ENCODE measurements around the gene FAM120A. TPM values are rescaled to one million over a fixed set of nuclear protein-coding genes. Genes with fewer than 3 reads are reported as not detected.

Gene FAM120A
- total and polyA plus RNA-seq, 2 of the 13 experiments (the other 11 are each of a cell fraction or from before 2014, with no cell fraction given) = 41.3 to 44.4 TPM

- DNase-seq (ENCODE audit: low spot score) (no peak), FAIRE-seq (no peak), ATAC-seq (no peak)
- no TSS peak for BruUV-seq (replicated peaks)
- no peak overlapping the region for H3K4me2 ChIP-seq (ENCODE audit: low read depth, low read length)
- H3K36me3 ChIP-seq (replicated peaks in 1 of 2; ENCODE audit: control insufficient read depth in 1 of 2, insufficient read depth in 2 of 2, low read length in 2 of 2) = peaks cover 14 to 57% of the 10 kb centered on the region in 2 experiments
- ChIA-PET CTCF (ENCODE audit: low intra/inter-chr PET ratio, low total read pairs) (no interaction called here), POLR2A (no interaction called here)
- no peak overlapping the region for H2AFZ ChIP-seq (ENCODE audit: low read length)
- H3K4me3 ChIP-seq (replicated peaks in 1 of 3; ENCODE audit: insufficient read depth in 1 of 3, low read depth in 2 of 3, low read length in 3 of 3) = no peak overlapping the region
- H3K9me3 ChIP-seq (ENCODE audit: low read length) = no peaks in the 10 kb centered on the region
- intact Hi-C loops (cut with micrococcal nuclease; ENCODE audit: unreplicated experiment) (loop anchor here (5.0 kb wide), 1 partner anchor 72 kb away; no protein-coding TSS in a partner anchor), in situ Hi-C loops (cut with HindIII; ENCODE audit: extremely low pct_ligation_motif_present, low pct_unique_long_range_greater_than_20kb) (no loop called here)
- no peaks in the 10 kb centered on the region for H3K4me1 ChIP-seq (ENCODE audit: insufficient read depth, low read length)
- peaks cover 45% of the 10 kb centered on the region for H3K79me2 ChIP-seq (ENCODE audit: insufficient read depth, low read length)
- H3K9ac ChIP-seq (ENCODE audit: insufficient read depth, low read depth, low read length) = no peak overlapping the region
- 100% methylated on average over 4 of the region's 4 CpGs for WGBS (ENCODE audit: low lambda C conversion rate)
- H3K27me3 ChIP-seq (ENCODE audit: control insufficient read depth in 1 of 2, insufficient read depth in 2 of 2, low read length in 2 of 2) = no peaks in the 10 kb centered on the region
- H4K20me1 ChIP-seq (ENCODE audit: insufficient read depth, low read length) = no peaks in the 10 kb centered on the region; the same call in 1 of the 2 replicates
- H3K27ac ChIP-seq (ENCODE audit: extremely low read length, insufficient read depth, low read length) = no peak overlapping the region
- TF ChIP-seq ELF1 (CRISPR knock-in tag; IDR thresholded peaks at IDR 0.05) (no peak), ZNF20 (CRISPR knock-in tag; IDR thresholded peaks at IDR 0.05) (no peak), HMGXB3 (CRISPR knock-in tag; IDR thresholded peaks at IDR 0.05; ENCODE audit: borderline replicate concordance) (no peak), ZNF326 (CRISPR knock-in tag; IDR thresholded peaks at IDR 0.05; ENCODE audit: borderline replicate concordance) (no peak), MIER3 (CRISPR knock-in tag; IDR thresholded peaks at IDR 0.05; ENCODE audit: borderline replicate concordance) (no peak), ZNF281 (CRISPR knock-in tag; IDR thresholded peaks at IDR 0.05; ENCODE audit: borderline replicate concordance) (no peak), ZNF770 (CRISPR knock-in tag; IDR thresholded peaks at IDR 0.05) (no peak), IRX3 (CRISPR knock-in tag; IDR thresholded peaks at IDR 0.05; ENCODE audit: borderline replicate concordance, low read depth) (no peak), NCOR1 (IDR thresholded peaks at IDR 0.05; ENCODE audit: borderline replicate concordance, low read length) (no peak), BHLHE40 (IDR thresholded peaks at IDR 0.05; ENCODE audit: low read length) (no peak)
- TF ChIP-seq, protein P1, sequence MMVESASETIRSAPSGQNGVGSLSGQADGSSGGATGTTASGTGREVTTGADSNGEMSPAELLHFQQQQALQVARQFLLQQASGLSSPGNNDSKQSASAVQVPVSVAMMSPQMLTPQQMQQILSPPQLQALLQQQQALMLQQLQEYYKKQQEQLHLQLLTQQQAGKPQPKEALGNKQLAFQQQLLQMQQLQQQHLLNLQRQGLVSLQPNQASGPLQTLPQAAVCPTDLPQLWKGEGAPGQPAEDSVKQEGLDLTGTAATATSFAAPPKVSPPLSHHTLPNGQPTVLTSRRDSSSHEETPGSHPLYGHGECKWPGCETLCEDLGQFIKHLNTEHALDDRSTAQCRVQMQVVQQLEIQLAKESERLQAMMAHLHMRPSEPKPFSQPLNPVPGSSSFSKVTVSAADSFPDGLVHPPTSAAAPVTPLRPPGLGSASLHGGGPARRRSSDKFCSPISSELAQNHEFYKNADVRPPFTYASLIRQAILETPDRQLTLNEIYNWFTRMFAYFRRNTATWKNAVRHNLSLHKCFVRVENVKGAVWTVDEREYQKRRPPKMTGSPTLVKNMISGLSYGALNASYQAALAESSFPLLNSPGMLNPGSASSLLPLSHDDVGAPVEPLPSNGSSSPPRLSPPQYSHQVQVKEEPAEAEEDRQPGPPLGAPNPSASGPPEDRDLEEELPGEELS (CRISPR knock-in tag; IDR thresholded peaks at IDR 0.05) = no peak
- TF ChIP-seq, protein P2, sequence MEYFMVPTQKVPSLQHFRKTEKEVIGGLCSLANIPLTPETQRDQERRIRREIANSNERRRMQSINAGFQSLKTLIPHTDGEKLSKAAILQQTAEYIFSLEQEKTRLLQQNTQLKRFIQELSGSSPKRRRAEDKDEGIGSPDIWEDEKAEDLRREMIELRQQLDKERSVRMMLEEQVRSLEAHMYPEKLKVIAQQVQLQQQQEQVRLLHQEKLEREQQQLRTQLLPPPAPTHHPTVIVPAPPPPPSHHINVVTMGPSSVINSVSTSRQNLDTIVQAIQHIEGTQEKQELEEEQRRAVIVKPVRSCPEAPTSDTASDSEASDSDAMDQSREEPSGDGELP (IDR thresholded peaks at IDR 0.05; ENCODE audit: borderline replicate concordance, low read depth) = no peak
These were observed 28.2 kb downstream of the FAM120A start for GRCh38 chr9:93479726-93480125.

Data from HepG2 (cell line).